Measurements from ENCODE around the gene RTEL1. TPM values are rescaled to one million over a fixed set of nuclear protein-coding genes. Genes with fewer than 3 reads are reported as not detected.
A peak's percentile ranks its signal among the peaks of the same experiment; 100 is the strongest.
"Not testable (repeated sequence)": the region's sequence is repeated elsewhere in the genome, so short reads cannot be mapped to it uniquely, and the experiment has no call there.

Gene RTEL1
- total RNA-seq, 2 experiments from 2014 or later, result 43.9 to 44.8 TPM

DNA sequence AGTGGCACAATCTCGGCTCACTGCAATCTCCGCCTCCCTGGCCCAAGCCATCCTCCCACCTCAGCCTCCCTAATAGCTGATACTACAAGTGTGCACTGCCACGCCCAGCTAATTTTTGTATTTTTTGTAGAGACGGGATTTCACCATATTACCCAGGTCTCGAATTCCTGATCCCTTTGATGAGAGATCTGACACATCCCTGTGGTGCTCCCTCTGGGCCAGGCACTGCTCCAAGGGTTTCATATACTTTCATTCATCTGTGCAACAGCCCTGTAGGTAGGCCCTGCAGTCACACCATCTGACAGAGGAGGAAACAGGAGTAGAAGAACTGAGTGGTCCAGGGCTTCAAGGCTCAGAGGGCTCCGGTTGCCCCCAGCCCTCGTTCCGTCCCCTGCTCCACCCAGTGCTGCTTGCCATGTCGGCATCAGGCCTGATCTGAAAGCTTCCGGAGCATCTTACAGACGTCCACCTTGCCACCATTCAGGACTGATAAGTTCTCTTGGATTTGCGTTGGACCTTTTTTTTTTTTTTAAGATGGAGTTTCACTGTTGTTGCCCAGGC, 53.1 kb downstream of the RTEL1 start:
- no peak overlapping the region for H3K27ac Mint-ChIP-seq
- no peaks in the 10 kb centered on the region for H3K27me3 Mint-ChIP-seq
- H3K4me3 Mint-ChIP-seq, result no peak overlapping the region
- H3K36me3 Mint-ChIP-seq, result peaks cover 66% of the 10 kb centered on the region
- H3K9me3 Mint-ChIP-seq, result peaks cover 12% of the 10 kb centered on the region
- DNase-seq, result no peak
- H3K4me1 Mint-ChIP-seq, result peaks cover 30% of the 10 kb centered on the region

GRCh38 chr20:63712191-63712590, 54.1 kb downstream of the RTEL1 start:
- Mint-ChIP-seq H3K36me3 (peaks cover 70% of the 10 kb centered on the region), H3K27ac (no peak overlapping the region), H3K4me1 (peaks cover 27% of the 10 kb centered on the region), H3K4me3 (no peak overlapping the region), H3K9me3 (peaks cover 15% of the 10 kb centered on the region), H3K27me3 (no peaks in the 10 kb centered on the region)
- DNase-seq, result no peak

DNA sequence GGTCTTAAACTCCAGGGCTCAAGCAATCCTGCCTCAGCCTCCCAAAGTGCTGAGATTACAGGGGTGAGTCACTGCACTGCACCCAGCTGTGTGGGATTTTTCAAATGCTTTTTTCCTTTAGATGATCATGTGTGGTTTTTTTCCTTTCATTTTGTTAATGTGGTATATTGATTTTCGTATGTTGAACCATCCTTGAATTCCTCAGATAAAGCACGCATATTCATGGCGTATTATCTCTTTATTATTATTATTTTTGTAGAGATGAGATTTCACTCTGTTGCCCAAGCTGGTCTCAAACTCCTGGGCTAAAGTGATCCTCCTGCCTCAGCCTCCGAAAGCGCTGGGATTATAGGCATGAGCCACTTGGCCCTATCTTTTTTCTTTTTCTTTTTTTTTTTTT, 56.7 kb downstream of the RTEL1 start:
- Mint-ChIP-seq H3K4me1 (peaks cover 23% of the 10 kb centered on the region), H3K27ac (no peak overlapping the region), H3K36me3 (peaks cover 81% of the 10 kb centered on the region), H3K4me3 (no peak overlapping the region), H3K27me3 (no peaks in the 10 kb centered on the region), H3K9me3 (peaks cover 21% of the 10 kb centered on the region)
- no peak for DNase-seq

- peaks cover 73% of the 10 kb centered on the region for H3K36me3 Mint-ChIP-seq
- peaks cover 18% of the 10 kb centered on the region for H3K4me1 Mint-ChIP-seq
- H3K27ac Mint-ChIP-seq, result no peak overlapping the region
- no peak for DNase-seq
- peaks cover 21% of the 10 kb centered on the region for H3K9me3 Mint-ChIP-seq
- H3K27me3 Mint-ChIP-seq, result no peaks in the 10 kb centered on the region
- H3K4me3 Mint-ChIP-seq, result no peak overlapping the region
Measured at GRCh38 chr20:63718996-63719395, 60.9 kb downstream of the RTEL1 start.

- Mint-ChIP-seq H3K9me3 (peaks cover 12% of the 10 kb centered on the region), H3K36me3 (peaks cover 65% of the 10 kb centered on the region), H3K4me1 (peaks cover 20% of the 10 kb centered on the region)
- not testable (repeated sequence) for H3K4me3 Mint-ChIP-seq, H3K27me3 Mint-ChIP-seq, H3K27ac Mint-ChIP-seq, DNase-seq
Measured at GRCh38 chr20:63722967-63723622, 65.0 kb downstream of the RTEL1 start.

DNA sequence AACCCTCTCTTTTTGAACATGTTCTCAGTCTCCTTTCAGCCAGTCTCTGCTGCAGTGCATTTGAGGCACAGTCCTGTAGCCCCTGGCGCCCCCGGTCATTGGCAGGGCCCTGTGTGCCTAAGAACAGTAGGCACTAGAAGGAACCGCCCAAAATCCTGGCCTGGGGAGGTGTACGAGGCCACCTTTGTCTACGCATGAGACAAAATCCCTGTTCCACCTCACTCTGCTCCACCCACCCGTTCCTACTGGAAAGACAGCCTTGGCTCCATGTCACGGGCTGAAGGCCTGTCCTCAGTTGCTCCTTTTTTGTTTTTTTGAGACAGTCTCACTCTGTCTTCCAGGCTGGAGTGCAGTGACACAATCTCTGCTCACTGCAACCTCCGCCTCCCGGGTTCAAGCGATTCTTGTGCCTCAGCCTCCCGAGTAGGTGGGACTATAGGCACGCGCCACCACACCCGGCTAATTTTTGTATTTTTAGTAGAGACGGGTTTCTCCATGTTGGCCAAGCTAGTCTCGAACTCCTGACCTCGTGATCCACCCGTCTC, 72.1 kb downstream of the RTEL1 start:
- H3K27me3 Mint-ChIP-seq, DNase-seq, H3K27ac Mint-ChIP-seq, H3K4me3 Mint-ChIP-seq: not testable (repeated sequence)
- peaks cover 11% of the 10 kb centered on the region for H3K9me3 Mint-ChIP-seq
- peaks cover 33% of the 10 kb centered on the region for H3K36me3 Mint-ChIP-seq
- peaks cover 37% of the 10 kb centered on the region for H3K4me1 Mint-ChIP-seq

- Mint-ChIP-seq H3K27me3 (no peaks in the 10 kb centered on the region), H3K4me3 (no peak overlapping the region), H3K27ac (no peak overlapping the region), H3K4me1 (peaks cover 45% of the 10 kb centered on the region), H3K9me3 (peaks cover 7% of the 10 kb centered on the region), H3K36me3 (peaks cover 25% of the 10 kb centered on the region)
- DNase-seq, result no peak
Measured at GRCh38 chr20:63731410-63731809, 73.3 kb downstream of the RTEL1 start.

GRCh38 chr20:63732118-63733095, 74.3 kb downstream of the RTEL1 start:
- Mint-ChIP-seq H3K9me3 (peaks cover 7% of the 10 kb centered on the region), H3K27ac (no peak overlapping the region), H3K4me1 (peaks cover 46% of the 10 kb centered on the region), H3K27me3 (no peaks in the 10 kb centered on the region), H3K36me3 (peaks cover 18% of the 10 kb centered on the region), H3K4me3 (no peak overlapping the region)
- DNase-seq, result no peak

- DNase-seq, result no peak
- H3K36me3 Mint-ChIP-seq, result peaks cover 14% of the 10 kb centered on the region
- H3K9me3 Mint-ChIP-seq, result peaks cover 7% of the 10 kb centered on the region
- H3K4me1 Mint-ChIP-seq, result peaks cover 40% of the 10 kb centered on the region
- no peaks in the 10 kb centered on the region for H3K27me3 Mint-ChIP-seq
- H3K27ac Mint-ChIP-seq, result no peak overlapping the region
- H3K4me3 Mint-ChIP-seq, result no peak overlapping the region
Measured at GRCh38 chr20:63733117-63733516, 75.0 kb downstream of the RTEL1 start.

GRCh38 chr20:63733579-63734081, 75.5 kb downstream of the RTEL1 start:
- Mint-ChIP-seq H3K4me1 (peaks cover 35% of the 10 kb centered on the region), H3K9me3 (peaks cover 4% of the 10 kb centered on the region), H3K4me3 (peak overlapping the region; percentile 18), H3K36me3 (peaks cover 9% of the 10 kb centered on the region), H3K27me3 (no peaks in the 10 kb centered on the region), H3K27ac (no peak overlapping the region)
- DNase-seq, result no peak

GRCh38 chr20:63734111-63734945, 76.2 kb downstream of the RTEL1 start:
- DNase-seq, result no peak
- peaks cover 8% of the 10 kb centered on the region for H3K36me3 Mint-ChIP-seq
- peaks cover 3% of the 10 kb centered on the region for H3K9me3 Mint-ChIP-seq
- peak overlapping the region; percentile 28 for H3K27ac Mint-ChIP-seq
- peaks cover 29% of the 10 kb centered on the region for H3K4me1 Mint-ChIP-seq
- no peaks in the 10 kb centered on the region for H3K27me3 Mint-ChIP-seq
- H3K4me3 Mint-ChIP-seq, result peak overlapping the region; percentile 18

DNA sequence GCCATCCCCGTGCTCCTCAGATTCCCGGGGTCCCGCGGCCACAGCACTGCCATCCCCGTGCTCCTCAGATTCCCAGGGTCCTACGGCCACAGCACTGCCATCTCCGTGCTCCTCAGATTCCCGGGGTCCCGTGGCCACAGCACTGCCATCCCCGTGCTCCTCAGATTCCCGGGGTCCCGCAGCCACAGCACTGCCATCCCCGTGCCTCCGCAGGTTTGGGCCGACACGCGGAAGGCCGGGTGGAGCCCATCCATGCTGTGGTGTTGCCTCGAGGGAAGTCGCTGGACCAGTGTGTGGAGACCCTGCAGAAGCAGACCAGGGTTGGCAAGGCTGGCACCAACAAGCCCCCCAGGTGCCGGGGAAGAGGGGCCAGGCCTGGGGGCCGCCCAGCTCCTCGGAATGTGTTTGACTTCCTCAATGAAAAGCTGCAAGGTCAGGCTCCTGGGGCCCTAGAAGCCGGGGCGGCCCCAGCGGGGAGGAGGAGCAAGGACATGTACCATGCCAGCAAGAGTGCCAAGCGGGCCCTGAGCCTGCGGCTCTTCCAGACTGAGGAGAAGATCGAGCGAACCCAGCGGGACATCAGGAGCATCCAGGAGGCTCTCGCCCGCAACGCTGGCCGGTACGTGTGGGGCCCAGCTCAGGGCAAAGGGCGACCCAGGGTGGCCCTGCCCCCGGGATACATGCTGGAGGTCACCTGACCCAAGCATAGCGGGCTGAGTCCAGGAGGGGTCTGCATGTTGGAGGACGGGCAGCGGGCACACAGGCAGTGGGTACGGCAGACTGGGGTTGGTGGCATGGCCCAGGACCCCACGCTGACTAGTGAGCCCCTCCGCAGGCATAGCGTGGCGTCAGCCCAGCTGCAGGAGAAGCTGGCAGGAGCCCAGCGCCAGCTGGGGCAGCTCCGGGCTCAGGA, 77.1 kb downstream of the RTEL1 start:
- H3K4me1 Mint-ChIP-seq, result peaks cover 23% of the 10 kb centered on the region
- H3K27me3 Mint-ChIP-seq, result no peaks in the 10 kb centered on the region
- no peaks in the 10 kb centered on the region for H3K9me3 Mint-ChIP-seq
- peaks cover 8% of the 10 kb centered on the region for H3K36me3 Mint-ChIP-seq
- no peak overlapping the region for H3K4me3 Mint-ChIP-seq
- H3K27ac Mint-ChIP-seq, result no peak overlapping the region
- DNase-seq, result no peak

DNA sequence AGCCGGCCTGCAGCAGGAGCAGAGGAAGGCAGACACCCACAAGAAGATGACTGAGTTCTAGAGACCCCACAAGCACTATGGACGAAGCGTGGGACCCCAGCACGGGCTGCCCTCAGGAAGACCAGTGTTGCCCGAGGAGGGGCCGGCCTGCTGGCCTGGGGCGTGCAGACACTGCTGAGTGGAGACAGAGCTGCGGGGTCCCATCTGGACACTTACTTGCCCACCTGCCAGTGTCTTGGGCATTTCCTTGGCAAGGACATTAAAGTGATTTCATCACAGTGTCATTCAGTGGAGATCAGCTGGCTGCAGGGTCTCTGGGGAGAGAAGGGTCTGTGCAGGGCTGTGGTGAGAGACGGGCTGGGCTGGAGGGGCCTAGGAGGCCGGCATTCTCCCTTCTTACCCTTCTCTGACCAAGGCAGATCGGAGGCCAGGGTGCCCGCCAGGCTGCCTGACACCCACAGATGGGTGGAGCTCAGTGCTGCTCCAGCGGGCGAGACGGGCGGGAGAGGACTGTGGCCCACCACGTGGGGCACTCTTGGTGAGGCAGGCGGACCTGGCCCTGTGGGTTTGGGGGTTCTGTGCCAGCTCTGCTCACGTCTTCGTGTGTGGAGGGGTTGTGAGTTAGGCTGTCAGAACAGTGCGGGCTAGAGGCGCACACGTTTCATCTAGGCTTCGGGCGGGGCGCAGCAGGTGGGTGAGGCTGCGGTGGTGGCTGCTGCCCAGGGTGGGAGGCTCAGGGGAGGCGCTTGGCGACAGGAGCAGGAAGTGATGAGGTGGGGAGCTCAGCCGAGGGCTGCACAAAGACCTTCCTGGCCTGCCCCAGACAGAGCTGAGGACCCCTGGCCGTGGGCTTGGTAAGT, 78.0 kb downstream of the RTEL1 start, which contains the start of gene LIME1:
Gene LIME1 (plus strand): TSS at position 806 of the 860 bp plus-strand sequence. CDS start 886 bp downstream, outside the sequence.
- peaks cover 23% of the 10 kb centered on the region for H3K4me1 Mint-ChIP-seq
- H3K27me3 Mint-ChIP-seq, result no peaks in the 10 kb centered on the region
- peaks cover 8% of the 10 kb centered on the region for H3K36me3 Mint-ChIP-seq
- H3K27ac Mint-ChIP-seq, result peak within 1 kb of the TSS; percentile 60
- no peaks in the 10 kb centered on the region for H3K9me3 Mint-ChIP-seq
- peak within 1 kb of the TSS; percentile 66 for H3K4me3 Mint-ChIP-seq
- peak; percentile 77 for DNase-seq
